K562 (cell line): ENCODE measurements around the gene ADAMTS6. TPM values are rescaled to one million over a fixed set of nuclear protein-coding genes. Genes with fewer than 3 reads are reported as not detected.

Experiments used
- ATAC-seq: fragments of 200-7000 bp; cut with Tn5 transposase; 3 replicates; pipeline ENCODE4 v1.9.1; 2020; ENCODE audit warnings: moderate library complexity
- BruUV-seq: library from RNA; stranded (reverse); fragments of 400-500 nt; replicated peaks from 2 replicates; lab custom pipeline; 2021; lab: Mats Ljungman, UMichigan
- CTCF ChIA-PET: fragments of 300-600 bp; formaldehyde crosslinking; extraction: SDS; loops from one replicate; lab custom pipeline; 2021; ENCODE audit warnings: low intra/inter-chr PET ratio; lab: Yijun Ruan, JAX
- POLR2A ChIA-PET: fragments of 300-600, 350-650 bp; sonication (Branson Sonifier 250); formaldehyde crosslinking; extraction: SDS; loops from one replicate; lab custom pipeline; 2021; ENCODE audit warnings: antibody characterized with exemption, inconsistent platforms; lab: Yijun Ruan, JAX
- DNase-seq, 4 experiments: peaks; one replicate each; pipeline versions ENCODE4 v3.0.0 to v3.0.0-alpha.2; 2011 to 2018; ENCODE audit warnings: low spot score in 3 of 4, mixed read lengths in 3 of 4; ENCODE audit errors: extremely low read depth in 1 of 4
- FAIRE-seq: peaks from 2 replicates; lab custom pipeline; 2011; peaks lifted over from hg19 to GRCh38; lab: Jason Lieb, UNC
- H2AFZ ChIP-seq: 2 replicates; pipeline ENCODE4 v1.6.0; 2011; ENCODE audit warnings: low read depth, low read length, control low read depth, inconsistent platforms
- H3K27ac ChIP-seq: fragments of 200-600 bp; 3 replicates; pipeline ENCODE4 v1.8.0; 2011; ENCODE audit warnings: low read depth, mild to moderate bottlenecking, control low read depth, inconsistent platforms, low read length, moderate library complexity, mixed read lengths; ENCODE audit errors: extremely low read depth
- H3K27me3 ChIP-seq, 2 experiments: fragments of 300-600 bp in 1 of 2; 2 replicates in 1 of 2; 3 replicates in 1 of 2; pipeline versions ENCODE4 v1.6.0 to v1.8.0; 2011; ENCODE audit warnings: inconsistent platforms in 2 of 2, low read length in 2 of 2, mild to moderate bottlenecking in 1 of 2, mixed read lengths in 1 of 2, moderate library complexity in 1 of 2; ENCODE audit not compliant: control insufficient read depth in 2 of 2, insufficient read depth in 2 of 2
- H3K36me3 ChIP-seq: fragments of 300-600 bp; 3 replicates; pipeline ENCODE4 v1.8.0; 2011; ENCODE audit warnings: mild to moderate bottlenecking, low read length, inconsistent platforms; ENCODE audit not compliant: control insufficient read depth, insufficient read depth
- H3K4me1 ChIP-seq, 2 experiments: fragments of 200-600 bp in 1 of 2; replicated peaks in 1 of 2; 2 replicates in 1 of 2; 3 replicates in 1 of 2; pipeline versions ENCODE4 v1.5.1 to v1.8.0; 2011; ENCODE audit warnings: inconsistent platforms in 2 of 2, low read length in 2 of 2, mild to moderate bottlenecking in 1 of 2, mixed read lengths in 1 of 2, moderate library complexity in 1 of 2; ENCODE audit not compliant: control insufficient read depth in 2 of 2, insufficient read depth in 2 of 2
- H3K4me2 ChIP-seq: 2 replicates; pipeline ENCODE4 v1.6.1; 2011; ENCODE audit warnings: low read length, control low read depth, inconsistent platforms, mixed read lengths; ENCODE audit not compliant: insufficient read depth
- H3K4me3 ChIP-seq: fragments of 200-600 bp; sonication (generic), shearing (Covaris generic); 2 replicates; pipeline ENCODE4 v1.5.1; 2016; ENCODE audit warnings: control low read depth, inconsistent platforms
- H3K79me2 ChIP-seq: fragments of 200-600 bp; 3 replicates; pipeline ENCODE4 v1.8.0; 2011; ENCODE audit warnings: low read length, inconsistent platforms; ENCODE audit not compliant: control insufficient read depth, insufficient read depth
- H3K9ac ChIP-seq, 2 experiments: 2 replicates each; pipeline versions ENCODE4 v1.6.0 to v1.6.1; 2011; ENCODE audit warnings: low read depth in 2 of 2, low read length in 2 of 2, control low read depth in 1 of 2, inconsistent platforms in 1 of 2, mild to moderate bottlenecking in 1 of 2, mixed read lengths in 1 of 2; ENCODE audit not compliant: insufficient read depth in 1 of 2
- H3K9me1 ChIP-seq: one replicate; pipeline ENCODE4 v1.6.0; 2011; ENCODE audit warnings: inconsistent platforms, mild to moderate bottlenecking, low read length, moderate library complexity; ENCODE audit not compliant: control insufficient read depth, insufficient read depth
- H3K9me3 ChIP-seq: replicated peaks from 2 replicates; pipeline ENCODE4 v1.5.1; 2011; ENCODE audit warnings: low read depth, low read length, inconsistent platforms; ENCODE audit not compliant: control insufficient read depth, insufficient read depth
- H4K20me1 ChIP-seq: replicated peaks from 2 replicates; pipeline ENCODE4 v1.6.1; 2011; ENCODE audit warnings: low read length, inconsistent platforms, mixed read lengths; ENCODE audit not compliant: control insufficient read depth, insufficient read depth
- ASH1L ChIP-seq: fragments of 450-650 bp; IDR thresholded peaks from 2 replicates; pipeline ENCODE4 v1.6.1; 2018; ENCODE audit warnings: borderline replicate concordance, mild to moderate bottlenecking, low read depth; ENCODE audit not compliant: partially characterized antibody
- CBX1 ChIP-seq: sonication (generic); IDR thresholded peaks from 2 replicates; pipeline ENCODE4 v1.6.1; 2016; ENCODE audit warnings: antibody characterized with exemption, low read depth, mild to moderate bottlenecking
- CEBPZ ChIP-seq: fragments of 150-350 bp; IDR thresholded peaks from 2 replicates; pipeline ENCODE4 v1.6.1; 2014; ENCODE audit warnings: low read depth, mild to moderate bottlenecking, low read length, borderline replicate concordance
- HDGF ChIP-seq: fragments of 450-650 bp; IDR thresholded peaks from 2 replicates; pipeline ENCODE4 v1.6.1; 2016
- HES1 ChIP-seq: fragments of 450-650 bp; IDR thresholded peaks from 2 replicates; pipeline ENCODE4 v1.6.1; 2016; ENCODE audit warnings: low read depth, mild to moderate bottlenecking, moderate library complexity
- HMGXB4 ChIP-seq: sonication (generic); formaldehyde crosslinking; IDR thresholded peaks from 2 replicates; pipeline ENCODE4 v1.8.1; 2023; ENCODE audit warnings: mild to moderate bottlenecking, missing genetic modification reagents
- IRF2 ChIP-seq: sonication (generic); formaldehyde crosslinking; IDR thresholded peaks from 2 replicates; pipeline ENCODE4 v1.8.1; 2022; ENCODE audit warnings: mild to moderate bottlenecking, missing genetic modification reagents
- MEIS2 ChIP-seq: fragments of 450-650 bp; IDR thresholded peaks from 2 replicates; pipeline ENCODE4 v1.6.1; 2014; ENCODE audit warnings: mild to moderate bottlenecking; ENCODE audit not compliant: partially characterized antibody
- NFYB ChIP-seq: IDR thresholded peaks from 2 replicates; pipeline ENCODE4 v1.6.1; 2011; ENCODE audit warnings: mild to moderate bottlenecking, moderate library complexity; ENCODE audit not compliant: insufficient read length; ENCODE audit errors: extremely low read depth
- NR0B1 ChIP-seq: fragments of 450-650 bp; IDR thresholded peaks from one replicate; pipeline ENCODE4 v1.6.1; 2018; ENCODE audit warnings: mild to moderate bottlenecking, moderate library complexity; ENCODE audit not compliant: partially characterized antibody
- SMARCE1 ChIP-seq: fragments of 450-650 bp; IDR thresholded peaks from 2 replicates; pipeline ENCODE4 v1.7.1; 2016; ENCODE audit warnings: mild to moderate bottlenecking
- USF1 ChIP-seq: sonication (generic); formaldehyde crosslinking; IDR thresholded peaks from 2 replicates; pipeline ENCODE4 v1.9.0; 2022; ENCODE audit warnings: mild to moderate bottlenecking, missing genetic modification reagents
- ZNF12 ChIP-seq: sonication (generic); formaldehyde crosslinking; IDR thresholded peaks from 2 replicates; pipeline ENCODE4 v1.4.0; 2020; ENCODE audit warnings: mild to moderate bottlenecking, missing genetic modification reagents
- WGBS: fragments of 100-300 bp; shearing (Covaris generic); methylation state at CpG from one replicate; pipeline ENCODE4 v1.1.6; 2016; ENCODE audit warnings: low coverage, mixed read lengths; ENCODE audit not compliant: insufficient coverage; ENCODE audit errors: missing lambda C conversion rate; 5-methylcytosine and 5-hydroxymethylcytosine counted together
- in situ Hi-C: fragments of 300-500 bp; cut with MboI; formaldehyde crosslinking; loops from 4 replicates; pipeline ENCODE4 v1.15.0; 2018; ENCODE audit warnings: inconsistent platforms, mixed read lengths
- intact Hi-C: fragments of 100-400 bp; cut with micrococcal nuclease; formaldehyde crosslinking; loops from 2 replicates; pipeline ENCODE4 v1.14.2; 2022
- polyA plus RNA-seq, 8 experiments: library from polyadenylated mRNA; depleted of rRNA in 4 of 8; stranded (reverse) in 5 of 8; unstranded in 3 of 8; fragments of >200 nt; fragmentation: Nextera tagmentation in 2 of 8; fragmentation: Illumina TruSeq in 1 of 8; extraction: Ambion mirVana in 2 of 8; extraction: Trizol in 1 of 8; gene quantifications; 2 replicates each; pipeline versions ENCODE4 v1.2.1 to v1.2.3, GENCODE V29; 2011 to 2014; ENCODE audit warnings: inconsistent platforms in 1 of 8, missing spikeins in 1 of 8
- total RNA-seq, 7 experiments: library from RNA; depleted of rRNA in 6 of 7; stranded (reverse); fragments of >200 nt in 6 of 7; fragmentation: Illumina TruSeq in 2 of 7; extraction: Trizol in 2 of 7; gene quantifications; 2 replicates each; pipeline versions ENCODE4 v1.2.1 to v1.2.3, GENCODE V29; 2011 to 2021; ENCODE audit warnings: low replicate concordance in 1 of 7

ADAMTS6 gene
- total and polyA plus RNA-seq, 9 of the 15 experiments (the other 6 are each of a cell fraction or from before 2014, with no cell fraction given), result 0.57 to 5.3 (median 1.5) TPM

GRCh38 chr5:65121880-65122436 is 359.8 kb downstream of the ADAMTS6 start:
- ATAC-seq, result peak; percentile 85
- TF ChIP-seq MEIS2 (peak; percentile 35), ZNF12 (CRISPR knock-in tag) (no peak), SMARCE1 (peak; percentile 69; the same call in 1 of the 2 replicates), CBX1 (no peak), ASH1L (no peak), NFYB (no peak), HDGF (no peak), IRF2 (no peak), HMGXB4 (no peak), USF1 (CRISPR knock-in tag) (peak; percentile 40; the same call in 1 of the 2 replicates), CEBPZ (no peak), HES1 (no peak), NR0B1 (no peak)

More at GRCh38 chr5:65121880-65122436, 359.8 kb downstream of the ADAMTS6 start:
- Histone ChIP-seq H3K9me3 (no peaks in the 10 kb centered on the region), H3K27ac (peak overlapping the region; percentile 52; the same call in 1 of the 3 replicates), H3K9ac (no peak overlapping the region), H2AFZ (peak overlapping the region; percentile 85), H3K4me1 (peaks cover 0 to 25% of the 10 kb centered on the region in 2 experiments; a peak in 3 of 5 replicates), H3K36me3 (no peaks in the 10 kb centered on the region), H3K4me3 (no peak overlapping the region), H3K27me3 (no peaks in the 10 kb centered on the region), H3K4me2 (0 out of 2 replicates have a peak overlapping the region, but pooled peaks have one; percentile 12), H3K79me2 (no peaks in the 10 kb centered on the region), H4K20me1 (no peaks in the 10 kb centered on the region), H3K9me1 (no peaks in the 10 kb centered on the region)
- CTCF ChIA-PET, result no interaction called here
- peak; percentile 82 for FAIRE-seq
- POLR2A ChIA-PET, result no interaction called here
- DNase-seq, result peak; percentile 21 to 72 (median 40)
- in situ Hi-C loops, result no loop called here
- 23% methylated on average over 10 of the region's 10 CpGs for WGBS
- intact Hi-C loops, result no loop called here
- BruUV-seq, result no TSS peak
